Esophagus squamous epithelium (tissue), 5 donors: Measurements from ENCODE around the gene GPX7. TPM values are rescaled to one million over a fixed set of nuclear protein-coding genes. Genes with fewer than 3 reads are reported as not detected.
"Not testable (repeated sequence)": the region's sequence is repeated elsewhere in the genome, so short reads cannot be mapped to it uniquely, and the experiment has no call there.

Source experiments
- DNase-seq: peaks from one replicate; lab custom pipeline; 2025; lab: John Stamatoyannopoulos, UW
- H3K27ac ChIP-seq, 4 donors: fragments of 200-600 bp; sonication (generic); one replicate each; pipeline ENCODE4 v1.5.1; 2016 to 2019; ENCODE audit warnings: mild to moderate bottlenecking in 1 of 4
- H3K27me3 ChIP-seq, 4 donors: fragments of 200-600 bp; sonication (generic); 1 replicate in 3 of 4; 2 replicates in 1 of 4; pipeline versions ENCODE4 v1.5.1 to v1.6.0; 2017 to 2021; ENCODE audit warnings: antibody characterized with exemption in 1 of 4
- H3K36me3 ChIP-seq, 3 donors: fragments of 200-600 bp; sonication (generic); one replicate each; pipeline ENCODE4 v1.5.1; 2016 to 2019
- H3K4me1 ChIP-seq, 3 donors: fragments of 200-600 bp; sonication (generic); one replicate each; pipeline ENCODE4 v1.5.1; 2017 to 2019
- H3K4me3 ChIP-seq, 4 donors: fragments of 200-600 bp; sonication (generic); 1 replicate in 3 of 4; 2 replicates in 1 of 4; pipeline ENCODE4 v1.5.1; 2016 to 2019; ENCODE audit warnings: mild to moderate bottlenecking in 2 of 4, moderate library complexity in 1 of 4
- H3K9me3 ChIP-seq, 3 donors: fragments of 200-600 bp; sonication (generic); one replicate each; pipeline ENCODE4 v1.5.1; 2016 to 2019
- POLR2A ChIP-seq, 4 donors: fragments of 450-650 bp; IDR thresholded peaks; one replicate each; pipeline ENCODE4 v1.6.1; 2017; ENCODE audit warnings: antibody characterized with exemption in 4 of 4, mild to moderate bottlenecking in 4 of 4, moderate library complexity in 3 of 4
- WGBS, 2 donors: methylation state at CpG; one replicate each; pipeline ENCODE4 v1.1.5; 2018; 5-methylcytosine and 5-hydroxymethylcytosine counted together
- intact Hi-C: fragments of 100-400 bp; cut with DNase I; formaldehyde crosslinking; loops from one replicate; pipeline ENCODE4 v1.15.0; 2022
- total RNA-seq, 4 donors: library from RNA; depleted of rRNA; stranded (reverse); fragments of >200 nt; gene quantifications; one replicate each; pipeline ENCODE4 v1.1.0, GENCODE V29; 2016
- TF ChIP-seq, protein P1 (sequence below), 6 experiments: fragments of 450-650 bp in 4 of 6; fragments of 200-600 bp in 2 of 6; sonication (generic) in 2 of 6; IDR thresholded peaks; one replicate each; pipeline ENCODE4 v1.5.1; 2016 to 2019; ENCODE audit warnings: antibody characterized with exemption in 6 of 6, mild to moderate bottlenecking in 4 of 6, moderate library complexity in 4 of 6
- donor health status: DM: yes; HTN: yes; CAD: no.

Gene GPX7
- total RNA-seq, 4 donors from 2014 or later, result 1.6 to 9.9 (median 2.7) TPM

DNA sequence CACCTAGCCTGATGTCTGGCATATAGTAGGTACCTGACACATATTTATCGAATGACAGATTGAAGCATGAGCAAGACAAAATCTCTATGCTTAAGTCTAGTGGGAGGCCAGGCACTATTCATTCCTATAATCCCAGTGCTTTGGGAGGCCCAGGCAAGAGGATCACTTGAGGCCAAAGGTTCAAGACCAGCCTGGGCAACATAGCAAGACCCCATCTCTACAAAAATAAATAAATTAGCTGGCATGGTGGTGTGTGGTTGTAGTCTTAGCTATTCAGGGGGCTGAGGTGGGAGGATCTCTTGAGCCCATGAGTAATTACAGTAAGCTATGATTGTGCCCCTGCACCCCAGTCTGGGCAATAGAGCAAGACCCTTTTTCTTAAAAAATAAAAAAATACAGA is 26.1 kb upstream of the GPX7 start:
- Histone ChIP-seq H3K27me3 (no peaks in the 10 kb centered on the region), H3K9me3 (no peaks in the 10 kb centered on the region), H3K36me3 (no peaks in the 10 kb centered on the region), H3K4me1 (peaks cover 0 to 14% (median 9%) of the 10 kb centered on the region in 3 donors), H3K4me3 (no peak overlapping the region), H3K27ac (no peak overlapping the region)
- DNase-seq, result no peak
- 100% methylated on average over 1 of the region's 1 CpG for WGBS, 2 donors
- TF ChIP-seq, protein P1, sequence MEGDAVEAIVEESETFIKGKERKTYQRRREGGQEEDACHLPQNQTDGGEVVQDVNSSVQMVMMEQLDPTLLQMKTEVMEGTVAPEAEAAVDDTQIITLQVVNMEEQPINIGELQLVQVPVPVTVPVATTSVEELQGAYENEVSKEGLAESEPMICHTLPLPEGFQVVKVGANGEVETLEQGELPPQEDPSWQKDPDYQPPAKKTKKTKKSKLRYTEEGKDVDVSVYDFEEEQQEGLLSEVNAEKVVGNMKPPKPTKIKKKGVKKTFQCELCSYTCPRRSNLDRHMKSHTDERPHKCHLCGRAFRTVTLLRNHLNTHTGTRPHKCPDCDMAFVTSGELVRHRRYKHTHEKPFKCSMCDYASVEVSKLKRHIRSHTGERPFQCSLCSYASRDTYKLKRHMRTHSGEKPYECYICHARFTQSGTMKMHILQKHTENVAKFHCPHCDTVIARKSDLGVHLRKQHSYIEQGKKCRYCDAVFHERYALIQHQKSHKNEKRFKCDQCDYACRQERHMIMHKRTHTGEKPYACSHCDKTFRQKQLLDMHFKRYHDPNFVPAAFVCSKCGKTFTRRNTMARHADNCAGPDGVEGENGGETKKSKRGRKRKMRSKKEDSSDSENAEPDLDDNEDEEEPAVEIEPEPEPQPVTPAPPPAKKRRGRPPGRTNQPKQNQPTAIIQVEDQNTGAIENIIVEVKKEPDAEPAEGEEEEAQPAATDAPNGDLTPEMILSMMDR (IDR thresholded peaks at IDR 0.05), result no peak
- TF ChIP-seq POLR2A (IDR thresholded peaks at IDR 0.05), result no peak
- intact Hi-C loops, result no loop called here

DNA sequence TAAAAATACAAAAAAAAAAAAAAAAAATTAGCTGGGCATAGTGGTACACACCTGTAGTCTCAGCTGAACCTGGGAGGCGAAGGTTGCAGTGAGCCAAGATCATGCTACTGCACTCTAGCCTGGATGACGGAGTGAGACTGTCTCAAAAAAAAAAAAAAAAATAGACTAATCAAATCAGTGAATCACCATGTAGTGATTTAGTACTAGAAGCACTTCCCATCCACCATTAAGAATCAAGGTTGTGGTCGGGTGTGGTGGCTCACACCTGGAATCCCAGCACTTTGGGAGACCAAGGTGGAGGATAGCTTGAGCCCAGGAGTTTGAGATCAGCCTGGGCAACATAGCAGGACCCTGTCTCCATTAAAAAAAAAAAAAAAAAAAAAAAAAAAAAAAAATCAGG is 24.1 kb upstream of the GPX7 start:
- intact Hi-C loops, H3K4me3 ChIP-seq, DNase-seq, H3K27ac ChIP-seq, H3K9me3 ChIP-seq, H3K36me3 ChIP-seq, H3K27me3 ChIP-seq: not testable (repeated sequence)
- WGBS, 2 donors, result 72 to 79% methylated on average over 3 of the region's 3 CpGs
- H3K4me1 ChIP-seq, result peaks cover 0 to 14% (median 9%) of the 10 kb centered on the region in 3 donors

DNA sequence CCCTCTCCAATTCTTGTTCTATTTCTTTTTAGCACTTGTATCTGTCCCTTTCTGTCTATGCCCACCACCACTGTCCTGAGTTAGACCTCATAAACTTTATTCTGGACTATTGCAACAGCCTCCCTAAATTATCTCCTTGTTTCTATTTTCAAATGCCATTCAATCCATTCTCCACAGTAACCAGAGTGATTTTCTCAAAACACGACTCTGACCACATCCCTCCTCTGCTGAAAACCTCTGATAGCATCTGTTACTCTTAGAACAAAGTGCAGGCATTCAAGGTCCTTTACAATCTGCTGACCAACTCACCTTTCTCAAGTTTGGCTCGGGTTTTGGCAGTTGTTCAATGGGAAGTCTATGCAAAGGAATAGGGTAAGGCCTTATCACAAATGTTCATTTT is 22.8 kb upstream of the GPX7 start:
- Histone ChIP-seq H3K36me3 (no peaks in the 10 kb centered on the region), H3K9me3 (no peaks in the 10 kb centered on the region), H3K27me3 (peaks cover 0 to 8% (median 0%) of the 10 kb centered on the region in 4 donors), H3K4me1 (peaks cover 0 to 10% (median 7%) of the 10 kb centered on the region in 3 donors), H3K4me3 (no peak overlapping the region), H3K27ac (no peak overlapping the region)
- DNase-seq, result no peak
- WGBS, 2 donors, result 39 to 45% methylated on average over 2 of the region's 2 CpGs
- intact Hi-C loops, result no loop called here
- no peak for TF ChIP-seq POLR2A (IDR thresholded peaks at IDR 0.05)
- TF ChIP-seq, protein P1 (IDR thresholded peaks at IDR 0.05), result no peak

DNA sequence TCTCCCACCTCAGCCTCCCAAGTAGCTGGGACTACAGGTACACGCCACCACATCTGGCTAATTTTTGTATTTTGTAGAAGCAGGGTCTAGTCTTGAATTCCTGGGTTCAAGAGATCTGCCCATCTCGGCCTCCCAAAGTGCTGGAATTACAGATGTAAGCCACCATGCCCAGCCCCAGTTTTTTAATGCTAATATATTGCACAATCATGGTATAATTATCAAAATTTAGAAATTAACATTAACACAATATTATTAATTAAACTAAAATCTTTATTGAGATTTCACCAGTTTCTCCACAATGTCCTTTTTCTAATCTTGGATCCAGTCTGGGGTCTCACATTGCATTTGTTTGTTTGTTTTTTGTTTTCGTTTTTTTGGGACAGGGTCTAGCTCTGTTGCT is 21.9 kb upstream of the GPX7 start:
- TF ChIP-seq, protein P1 (IDR thresholded peaks at IDR 0.05), result no peak
- TF ChIP-seq POLR2A (IDR thresholded peaks at IDR 0.05), result no peak
- 89% methylated on average over 3 of the region's 3 CpGs for WGBS, 2 donors
- Histone ChIP-seq H3K9me3 (no peaks in the 10 kb centered on the region), H3K27me3 (peaks cover 0 to 8% (median 0%) of the 10 kb centered on the region in 4 donors), H3K4me1 (peaks cover 0 to 1% (median 0%) of the 10 kb centered on the region in 3 donors), H3K27ac (no peak overlapping the region), H3K36me3 (no peaks in the 10 kb centered on the region), H3K4me3 (no peak overlapping the region)
- intact Hi-C loops, result no loop called here
- DNase-seq, result no peak

DNA sequence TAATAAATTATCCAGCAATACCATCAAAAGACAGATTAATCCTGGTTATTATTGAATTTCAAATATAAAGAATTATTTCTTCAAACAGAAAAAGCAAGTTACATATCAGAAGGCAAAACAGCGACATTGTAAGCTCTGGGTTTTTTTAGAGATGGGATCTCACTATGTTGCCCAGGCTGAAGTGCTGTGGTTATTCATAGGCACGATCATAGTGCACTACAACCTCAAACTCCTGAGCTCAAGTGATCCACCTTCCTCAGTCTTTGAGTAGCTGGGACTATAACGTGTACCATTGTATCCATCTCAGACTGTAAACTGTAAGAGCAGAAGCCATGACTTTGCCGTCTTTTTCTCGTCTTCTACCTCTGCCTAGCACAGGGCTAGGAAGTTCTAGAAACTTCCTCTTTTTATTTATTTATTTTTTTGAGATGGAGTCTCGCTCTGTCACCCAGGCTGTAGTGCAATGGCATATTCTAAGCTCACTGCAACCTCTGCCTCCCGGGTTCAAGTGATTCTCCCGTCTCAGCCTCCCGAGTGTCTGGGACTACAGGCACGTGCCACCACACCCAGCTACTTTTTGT is 20.0 kb upstream of the GPX7 start:
- Histone ChIP-seq H3K27ac (no peak overlapping the region), H3K4me1 (no peaks in the 10 kb centered on the region), H3K27me3 (peaks cover 0 to 8% (median 0%) of the 10 kb centered on the region in 4 donors), H3K36me3 (no peaks in the 10 kb centered on the region), H3K4me3 (no peak overlapping the region), H3K9me3 (no peaks in the 10 kb centered on the region)
- DNase-seq, result no peak
- intact Hi-C loops, result no loop called here
- TF ChIP-seq, protein P1 (IDR thresholded peaks at IDR 0.05), result no peak
- no peak for TF ChIP-seq POLR2A (IDR thresholded peaks at IDR 0.05)
- 92% methylated on average over 10 of the region's 10 CpGs for WGBS, 2 donors
